ENCODE data around the gene SOBP. TPM values are rescaled to one million over a fixed set of nuclear protein-coding genes. Genes with fewer than 3 reads are reported as not detected.

The SOBP gene
- total RNA-seq, 2 donors from 2014 or later = 10.3 to 11.1 TPM

GRCh38 chr6:107543088-107543487 is 53.2 kb downstream of the SOBP start:
- Histone ChIP-seq H3K4me1 (ENCODE audit: control insufficient read depth in 1 of 2, low read depth in 2 of 2) (peaks cover 0 to 11% of the 10 kb centered on the region in 2 donors), H3K4me3 (no peak overlapping the region), H3K27ac (no peak overlapping the region), H3K9me3 (no peaks in the 10 kb centered on the region), H3K27me3 (replicated peaks; ENCODE audit: insufficient read depth) (no peaks in the 10 kb centered on the region), H3K36me3 (no peaks in the 10 kb centered on the region)
- ATAC-seq (ENCODE audit: insufficient number of reproducible peaks, low FRiP score, low read depth) (no peak), DNase-seq (ENCODE audit: low spot score) (no peak)
- no peak for TF ChIP-seq CTCF (IDR thresholded peaks at IDR 0.05)

GRCh38 chr6:107543567-107543966 is 53.6 kb downstream of the SOBP start:
- Histone ChIP-seq H3K27ac (no peak overlapping the region), H3K9me3 (no peaks in the 10 kb centered on the region), H3K27me3 (replicated peaks; ENCODE audit: insufficient read depth) (no peaks in the 10 kb centered on the region), H3K4me3 (no peak overlapping the region), H3K36me3 (no peaks in the 10 kb centered on the region), H3K4me1 (ENCODE audit: control insufficient read depth in 1 of 2, low read depth in 2 of 2) (peaks cover 0 to 11% of the 10 kb centered on the region in 2 donors)
- ATAC-seq (ENCODE audit: insufficient number of reproducible peaks, low FRiP score, low read depth) (no peak), DNase-seq (ENCODE audit: low spot score) (no peak)
- no peak for TF ChIP-seq CTCF (IDR thresholded peaks at IDR 0.05)

GRCh38 chr6:107545763-107546162 is 55.8 kb downstream of the SOBP start:
- Histone ChIP-seq H3K9me3 (no peaks in the 10 kb centered on the region), H3K4me1 (ENCODE audit: control insufficient read depth in 1 of 2, low read depth in 2 of 2) (peaks cover 0 to 3% of the 10 kb centered on the region in 2 donors), H3K36me3 (no peaks in the 10 kb centered on the region), H3K27me3 (replicated peaks; ENCODE audit: insufficient read depth) (no peaks in the 10 kb centered on the region), H3K27ac (no peak overlapping the region), H3K4me3 (no peak overlapping the region)
- ATAC-seq (ENCODE audit: insufficient number of reproducible peaks, low FRiP score, low read depth) (no peak), DNase-seq (ENCODE audit: low spot score) (no peak)
- no peak for TF ChIP-seq CTCF (IDR thresholded peaks at IDR 0.05)

- Histone ChIP-seq H3K27me3 (replicated peaks; ENCODE audit: insufficient read depth) (no peaks in the 10 kb centered on the region), H3K4me1 (ENCODE audit: control insufficient read depth in 1 of 2, low read depth in 2 of 2) (no peaks in the 10 kb centered on the region), H3K36me3 (no peaks in the 10 kb centered on the region), H3K4me3 (no peak overlapping the region), H3K9me3 (no peaks in the 10 kb centered on the region), H3K27ac (no peak overlapping the region)
- DNase-seq (ENCODE audit: low spot score) (no peak), ATAC-seq (ENCODE audit: insufficient number of reproducible peaks, low FRiP score, low read depth) (no peak)
- no peak for TF ChIP-seq CTCF (IDR thresholded peaks at IDR 0.05)
These were observed 57.0 kb downstream of the SOBP start for GRCh38 chr6:107546691-107547450.

- no peaks in the 10 kb centered on the region for H3K9me3 ChIP-seq
- H3K27me3 ChIP-seq (replicated peaks; ENCODE audit: insufficient read depth) = no peaks in the 10 kb centered on the region
- no peak overlapping the region for H3K27ac ChIP-seq
- ATAC-seq (ENCODE audit: insufficient number of reproducible peaks, low FRiP score, low read depth) (no peak), DNase-seq (ENCODE audit: low spot score) (no peak)
- H3K4me1 ChIP-seq (ENCODE audit: control insufficient read depth in 1 of 2, low read depth in 2 of 2) = no peaks in the 10 kb centered on the region
- H3K36me3 ChIP-seq = no peaks in the 10 kb centered on the region
- H3K4me3 ChIP-seq = no peak overlapping the region
- no peak for TF ChIP-seq CTCF (IDR thresholded peaks at IDR 0.05)
These were observed 57.5 kb downstream of the SOBP start for GRCh38 chr6:107547451-107547840.
